Osteoblast (primary cell): Measurements from ENCODE around the gene CC2D1A. TPM values are rescaled to one million over a fixed set of nuclear protein-coding genes. Genes with fewer than 3 reads are reported as not detected.

Experiments
- DNase-seq: peaks from one replicate; pipeline ENCODE4 v3.0.0; 2011; ENCODE audit warnings: low spot score, mixed read lengths; ENCODE audit not compliant: insufficient read length; ENCODE audit errors: missing footprints
- H2AFZ ChIP-seq: 2 replicates; pipeline ENCODE4 v1.6.0; 2011; ENCODE audit warnings: mild to moderate bottlenecking, low read length
- H3K27ac ChIP-seq: 2 replicates; pipeline ENCODE4 v1.5.1; 2011; ENCODE audit warnings: mild to moderate bottlenecking, low read depth, low read length, moderate library complexity
- H3K27me3 ChIP-seq: 2 replicates; pipeline ENCODE4 v1.6.0; 2012; ENCODE audit warnings: mild to moderate bottlenecking, control low read depth, inconsistent platforms, low read length, moderate library complexity; ENCODE audit not compliant: insufficient read depth
- H3K36me3 ChIP-seq: 2 replicates; pipeline ENCODE4 v1.5.1; 2011; ENCODE audit warnings: mild to moderate bottlenecking, low read length, control low read depth, moderate library complexity; ENCODE audit not compliant: insufficient read depth
- H3K4me1 ChIP-seq: 2 replicates; pipeline ENCODE4 v1.5.1; 2011; ENCODE audit warnings: mild to moderate bottlenecking, low read length, control low read depth, moderate library complexity; ENCODE audit not compliant: insufficient read depth
- H3K4me2 ChIP-seq: 2 replicates; pipeline ENCODE4 v1.6.0; 2011; ENCODE audit warnings: mild to moderate bottlenecking, low read length; ENCODE audit not compliant: insufficient read depth
- H3K4me3 ChIP-seq: fragments of 200-600 bp; sonication (generic); 3 replicates; pipeline ENCODE4 v1.5.1; 2012; ENCODE audit warnings: mild to moderate bottlenecking, low read length, inconsistent platforms; ENCODE audit not compliant: insufficient read depth
- H3K79me2 ChIP-seq: 2 replicates; pipeline ENCODE4 v1.6.0; 2012; ENCODE audit warnings: mild to moderate bottlenecking, low read length, control low read depth, inconsistent platforms; ENCODE audit not compliant: insufficient read depth
- H3K9me3 ChIP-seq: 2 replicates; pipeline ENCODE4 v1.5.1; 2011; ENCODE audit warnings: low read depth, low read length, control low read depth
- H4K20me1 ChIP-seq: 2 replicates; pipeline ENCODE4 v1.6.0; 2012; ENCODE audit warnings: mild to moderate bottlenecking, low read length, control low read depth; ENCODE audit not compliant: insufficient read depth
- CTCF ChIP-seq: IDR thresholded peaks from 2 replicates; pipeline ENCODE4 v1.5.1; 2011; ENCODE audit warnings: mild to moderate bottlenecking, low read depth, low read length, moderate library complexity; ENCODE audit errors: extremely low read depth
- total RNA-seq: library from RNA; depleted of rRNA; stranded (reverse); fragments of >200 nt; gene quantifications from 2 replicates; pipeline ENCODE4 v1.2.3, GENCODE V29; 2012

The CC2D1A gene
- 19.2 and 22.4 TPM in 2 replicates for total RNA-seq

- Histone ChIP-seq H3K27ac (no peak within 1 kb of the TSS), H2AFZ (peak within 1 kb of the TSS; percentile 98), H3K79me2 (no peaks in the 10 kb centered on the region), H3K4me1 (peaks cover 4% of the 10 kb centered on the region), H3K4me3 (peak within 1 kb of the TSS; percentile 92), H3K4me2 (peak within 1 kb of the TSS; percentile 88), H4K20me1 (no peaks in the 10 kb centered on the region), H3K36me3 (no peaks in the 10 kb centered on the region), H3K9me3 (no peaks in the 10 kb centered on the region), H3K27me3 (no peaks in the 10 kb centered on the region)
- DNase-seq, result peak; percentile 100
- TF ChIP-seq CTCF, result no peak
Measured at GRCh38 chr19:13905634-13906520, at the start of gene CC2D1A, which contains the start of gene BRME1. Gene CC2D1A, plus strand, starts transcription at chr19:13906201. Its CDS starts 241 bp downstream, at chr19:13906442. Gene BRME1, minus strand, starts transcription at chr19:13906117. Its CDS starts 1,225 bp downstream, at chr19:13904892.

DNA sequence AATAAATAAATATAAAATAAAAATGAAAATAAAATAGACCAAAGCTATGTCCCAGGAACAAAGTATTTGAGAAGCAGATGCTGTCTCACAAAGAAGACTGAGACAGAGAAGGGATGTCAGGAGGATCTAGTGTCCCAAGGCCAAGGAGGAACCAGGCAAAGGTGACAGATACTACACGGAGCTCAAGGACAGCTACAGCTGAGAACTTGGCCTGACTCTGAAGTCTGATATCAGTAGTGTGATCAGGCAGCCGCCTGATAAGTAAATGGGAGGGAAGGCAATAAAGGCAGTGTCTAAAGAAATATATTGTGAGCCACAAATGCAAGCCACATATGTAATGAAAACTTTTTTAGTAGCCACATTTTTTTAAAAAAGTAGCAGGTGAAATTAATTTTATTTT lies 49.5 kb upstream of the CC2D1A start:
- Histone ChIP-seq H3K36me3 (no peaks in the 10 kb centered on the region), H3K9me3 (no peaks in the 10 kb centered on the region), H3K4me2 (no peak overlapping the region), H3K27ac (no peak overlapping the region), H3K4me1 (peaks cover 26% of the 10 kb centered on the region), H4K20me1 (no peaks in the 10 kb centered on the region), H2AFZ (no peak overlapping the region), H3K4me3 (no peak overlapping the region), H3K27me3 (no peaks in the 10 kb centered on the region), H3K79me2 (no peaks in the 10 kb centered on the region)
- TF ChIP-seq CTCF, result no peak
- DNase-seq, result peak; percentile 31

DNA sequence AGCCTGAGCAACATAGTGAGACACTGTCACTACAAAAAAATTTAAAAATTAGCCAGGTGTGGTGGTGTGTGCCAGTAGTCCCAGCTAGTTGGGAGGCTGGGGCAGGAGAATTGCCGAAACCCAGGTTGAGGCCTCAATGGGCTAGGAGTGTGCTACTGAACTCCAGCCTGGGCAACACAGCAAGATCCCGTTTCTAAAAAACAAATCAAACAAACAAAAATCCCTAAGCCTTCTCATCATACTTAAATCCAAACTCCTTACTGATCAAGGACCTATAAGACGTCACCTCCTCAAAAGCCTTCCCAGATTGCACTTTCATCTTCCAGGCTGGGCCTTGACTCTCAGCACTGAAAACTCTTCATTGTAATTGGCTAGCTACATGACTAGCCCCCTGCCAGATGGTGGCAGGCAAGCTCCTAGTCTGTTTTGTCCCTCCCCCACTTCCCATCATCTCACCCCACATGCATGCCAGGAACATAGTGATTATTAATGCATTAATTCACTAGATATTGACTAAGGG lies 46.6 kb upstream of the CC2D1A start:
- no peaks in the 10 kb centered on the region for H3K9me3 ChIP-seq
- H3K4me2 ChIP-seq, result no peak overlapping the region

More for the DNA sequence above, 46.6 kb upstream of the CC2D1A start:
- H4K20me1 ChIP-seq, result peaks cover 3% of the 10 kb centered on the region
- no peak overlapping the region for H3K4me3 ChIP-seq
- H3K79me2 ChIP-seq, result no peaks in the 10 kb centered on the region
- H2AFZ ChIP-seq, result no peak overlapping the region
- H3K27ac ChIP-seq, result no peak overlapping the region
- no peak for TF ChIP-seq CTCF
- no peaks in the 10 kb centered on the region for H3K27me3 ChIP-seq
- DNase-seq, result peak; percentile 81
- H3K36me3 ChIP-seq, result no peaks in the 10 kb centered on the region
- peaks cover 9% of the 10 kb centered on the region for H3K4me1 ChIP-seq
